CD4-positive, alpha-beta T cell (primary cell): ENCODE data around the gene MSL3. TPM values are rescaled to one million over a fixed set of nuclear protein-coding genes. Genes with fewer than 3 reads are reported as not detected.

Experiments
- ATAC-seq: fragments of 200-7000 bp; cut with Tn5 transposase; one replicate; pipeline ENCODE4 v1.10.0; 2022; ENCODE audit warnings: mild to moderate bottlenecking; ENCODE audit not compliant: poor library complexity
- CTCF ChIA-PET: fragments of 350-600 bp; sonication (Branson Sonifier 250); formaldehyde crosslinking; loops from one replicate; lab custom pipeline; 2021; ENCODE audit warnings: antibody characterized with exemption, inconsistent platforms; lab: Charles Lee
- POLR2A ChIA-PET: fragments of 350-600 bp; sonication (Branson Sonifier 250); formaldehyde crosslinking; loops from one replicate; lab custom pipeline; 2021; ENCODE audit warnings: antibody characterized with exemption, inconsistent platforms; lab: Charles Lee
- DNase-seq, 14 experiments: peaks; one replicate each; pipeline ENCODE4 v3.0.0-alpha.2; 2013 to 2020; ENCODE audit warnings: mixed read lengths in 2 of 14
- H3K27ac ChIP-seq, 2 donors: one replicate each; pipeline versions ENCODE4 v1.5.1 to v1.7.0; 2013; ENCODE audit warnings: low read length in 2 of 2, low read depth in 1 of 2, mild to moderate bottlenecking in 1 of 2
- H3K27me3 ChIP-seq, 2 experiments: 1 replicate in 1 of 2; 2 replicates in 1 of 2; pipeline versions ENCODE4 v1.6.1 to v1.7.0; 2013; ENCODE audit warnings: low read length in 2 of 2, control low read depth in 1 of 2, mild to moderate bottlenecking in 1 of 2, moderate library complexity in 1 of 2; ENCODE audit not compliant: insufficient read depth in 2 of 2, control insufficient read depth in 1 of 2
- H3K36me3 ChIP-seq: one replicate; pipeline ENCODE4 v1.6.1; 2013; ENCODE audit warnings: low read length, control low read depth; ENCODE audit not compliant: insufficient read depth
- H3K4me1 ChIP-seq: one replicate; pipeline ENCODE4 v1.6.1; 2013; ENCODE audit warnings: low read length, control low read depth; ENCODE audit not compliant: insufficient read depth
- H3K4me3 ChIP-seq: one replicate; pipeline ENCODE4 v1.5.1; 2013; ENCODE audit warnings: mild to moderate bottlenecking, low read length, moderate library complexity
- H3K9me3 ChIP-seq, 2 experiments: 1 replicate in 1 of 2; 2 replicates in 1 of 2; pipeline versions ENCODE4 v1.6.1 to v1.7.0; 2013; ENCODE audit warnings: low read length in 2 of 2, mild to moderate bottlenecking in 2 of 2, control low read depth in 1 of 2, moderate library complexity in 1 of 2; ENCODE audit not compliant: control insufficient read depth in 1 of 2, insufficient read depth in 1 of 2
- H3K27ac Mint-ChIP-seq: one replicate; pipeline ENCODE4 v1.8.0; 2020; ENCODE audit warnings: mixed read lengths
- H3K27me3 Mint-ChIP-seq: one replicate; pipeline ENCODE4 v1.8.0; 2021; ENCODE audit warnings: mixed read lengths
- H3K36me3 Mint-ChIP-seq: one replicate; pipeline ENCODE4 v1.8.0; 2021; ENCODE audit warnings: low read depth, mixed read lengths
- H3K4me1 Mint-ChIP-seq: one replicate; pipeline ENCODE4 v1.8.0; 2021; ENCODE audit warnings: low read depth, mixed read lengths
- H3K4me3 Mint-ChIP-seq: one replicate; pipeline ENCODE4 v1.8.0; 2020; ENCODE audit warnings: mild to moderate bottlenecking, mixed read lengths
- H3K9me3 Mint-ChIP-seq: one replicate; pipeline ENCODE4 v1.8.0; 2020; ENCODE audit warnings: mixed read lengths
- CTCF ChIP-seq: fragments of 200-600 bp; IDR thresholded peaks from one replicate; pipeline ENCODE4 v1.8.0; 2022; ENCODE audit warnings: antibody characterized with exemption, mild to moderate bottlenecking
- intact Hi-C, 2 experiments: fragments of 100-400 bp; cut with DNase I in 1 of 2; cut with micrococcal nuclease in 1 of 2; formaldehyde crosslinking; loops; one replicate each; pipeline versions ENCODE4 v1.15.1 to v1.9.0; 2023 to 2025; cut with DNase I, micrococcal nuclease
- total RNA-seq, 174 experiments: library from RNA in 2 of 174; stranded (reverse) in 2 of 174; gene quantifications; one replicate each; pipeline ENCODE4 v1.2.3 and lab custom pipeline; 2021 to 2026

The MSL3 gene
- total RNA-seq, 2 experiments from 2014 or later: 126 to 137 TPM

- Mint-ChIP-seq H3K27me3 (no peaks in the 10 kb centered on the region), H3K27ac (peak overlapping the region; percentile 94), H3K36me3 (peaks cover 90% of the 10 kb centered on the region), H3K9me3 (no peaks in the 10 kb centered on the region), H3K4me3 (peak overlapping the region; percentile 93), H3K4me1 (peaks cover 78% of the 10 kb centered on the region)
- ATAC-seq (peak; percentile 16), DNase-seq (peak in 1 of 14 experiments; percentile 32)
- no peak for TF ChIP-seq CTCF
- Histone ChIP-seq H3K27ac (peak overlapping the region; percentile 44 to 65), H3K4me1 (peaks cover 50% of the 10 kb centered on the region), H3K4me3 (peak overlapping the region; percentile 38), H3K9me3 (no peaks in the 10 kb centered on the region), H3K27me3 (no peaks in the 10 kb centered on the region), H3K36me3 (peaks cover 78% of the 10 kb centered on the region)
- ChIA-PET CTCF (interaction anchor here (2.0 kb wide), 1 partner anchor 22 kb away, joined by 8 read pairs; no protein-coding TSS in a partner anchor), POLR2A (no interaction called here)
- intact Hi-C loops: no loop called here
Measured at GRCh38 chrX:11765449-11765848, 7.4 kb downstream of the MSL3 start.

GRCh38 chrX:11766487-11766886 lies 8.4 kb downstream of the MSL3 start:
- peaks cover 50% of the 10 kb centered on the region for H3K4me1 ChIP-seq
- TF ChIP-seq CTCF: no peak
- ChIA-PET CTCF (interaction anchor here (1.1 to 2.0 kb wide), 2 partner anchors 8 to 21 kb away, joined by 4 to 8 read pairs; partner anchors contain the start of gene MSL3), POLR2A (interaction anchor here (0.7 to 2.1 kb wide), 5 partner anchors 8 to 59 kb away, joined by 3 to 11 read pairs (median 4); partner anchors contain the start of gene MSL3)
- Mint-ChIP-seq H3K4me1 (peaks cover 72% of the 10 kb centered on the region), H3K36me3 (peaks cover 90% of the 10 kb centered on the region), H3K27me3 (no peaks in the 10 kb centered on the region), H3K27ac (peak overlapping the region; percentile 94), H3K9me3 (no peaks in the 10 kb centered on the region), H3K4me3 (peak overlapping the region; percentile 93)
- DNase-seq (peak in 6 of 14 experiments; percentile 32 to 41 (median 36)), ATAC-seq (peak; percentile 61)
- no peaks in the 10 kb centered on the region for H3K27me3 ChIP-seq
- intact Hi-C loops: no loop called here
- no peaks in the 10 kb centered on the region for H3K9me3 ChIP-seq
- H3K4me3 ChIP-seq: peak overlapping the region; percentile 10
- peak overlapping the region; percentile 40 to 55 for H3K27ac ChIP-seq
- H3K36me3 ChIP-seq: peaks cover 78% of the 10 kb centered on the region

- Mint-ChIP-seq H3K4me1 (peaks cover 57% of the 10 kb centered on the region), H3K36me3 (peaks cover 87% of the 10 kb centered on the region), H3K27ac (peak overlapping the region; percentile 94), H3K9me3 (no peaks in the 10 kb centered on the region), H3K27me3 (no peaks in the 10 kb centered on the region), H3K4me3 (no peak overlapping the region)
- Histone ChIP-seq H3K9me3 (no peaks in the 10 kb centered on the region), H3K27ac (peak overlapping the region in 1 of 2 donors; percentile 25), H3K36me3 (peaks cover 78% of the 10 kb centered on the region), H3K4me3 (no peak overlapping the region), H3K4me1 (peaks cover 46% of the 10 kb centered on the region), H3K27me3 (no peaks in the 10 kb centered on the region)
- DNase-seq: no peak
- ChIA-PET CTCF (interaction anchor here (1.6 kb wide), 1 partner anchor 10 kb away, joined by 4 read pairs; the partner anchor contains the start of gene MSL3), POLR2A (interaction anchor here (1.1 to 2.1 kb wide), 3 partner anchors 9 to 11 kb away, joined by 3 to 11 read pairs (median 3); partner anchors contain the start of gene MSL3)
- no peak for ATAC-seq
- no peak for TF ChIP-seq CTCF
- intact Hi-C loops: no loop called here
Measured at GRCh38 chrX:11768039-11768438, 10.0 kb downstream of the MSL3 start.
